HG03060 (cell line): ENCODE data around the gene HLA-F.

Source experiments
- ATAC-seq: cut with Tn5 transposase; IDR thresholded peaks from one replicate; pipeline ENCODE4 v1.9.1; 2021; ENCODE audit warnings: low read depth, moderate number of reproducible peaks; ENCODE audit not compliant: unreplicated experiment

HLA-F gene

GRCh38 chr6:29723666-29724588 is 693 bp downstream of the HLA-F start:
- no peak for ATAC-seq

- no peak for ATAC-seq
These were observed 2.0 kb downstream of the HLA-F start for GRCh38 chr6:29724937-29725869.

- ATAC-seq = no peak
These were observed 2.8 kb downstream of the HLA-F start for GRCh38 chr6:29726001-29726400.

GRCh38 chr6:29726571-29727194 is 3.4 kb downstream of the HLA-F start:
- ATAC-seq = no peak

GRCh38 chr6:29727637-29728036 is 4.4 kb downstream of the HLA-F start:
- ATAC-seq = no peak

- no peak for ATAC-seq
These were observed 5.1 kb downstream of the HLA-F start for GRCh38 chr6:29728173-29728874.

- no peak for ATAC-seq
These were observed 5.6 kb downstream of the HLA-F start for GRCh38 chr6:29728875-29729270.

- ATAC-seq = no peak
These were observed 6.6 kb downstream of the HLA-F start for GRCh38 chr6:29729774-29730328.

- no peak for ATAC-seq
These were observed 7.4 kb downstream of the HLA-F start for GRCh38 chr6:29730575-29731126.

GRCh38 chr6:29731281-29731680 is 8.0 kb downstream of the HLA-F start:
- no peak for ATAC-seq

- no peak for ATAC-seq
These were observed 9.8 kb downstream of the HLA-F start for GRCh38 chr6:29733057-29733456.

GRCh38 chr6:29734046-29735018 is 11.1 kb downstream of the HLA-F start:
- ATAC-seq = no peak

GRCh38 chr6:29736563-29736962 is 13.3 kb downstream of the HLA-F start:
- no peak for ATAC-seq

- no peak for ATAC-seq
These were observed 14.7 kb downstream of the HLA-F start for GRCh38 chr6:29737707-29738630.

- ATAC-seq = no peak
These were observed 16.1 kb downstream of the HLA-F start for GRCh38 chr6:29739136-29739881.

GRCh38 chr6:29739882-29740261 is 16.6 kb downstream of the HLA-F start:
- ATAC-seq = no peak

GRCh38 chr6:29741592-29741991 is 18.4 kb downstream of the HLA-F start:
- no peak for ATAC-seq
